Liver (tissue), 9 donors: Measurements from ENCODE around the gene MTMR11. TPM values are rescaled to one million over a fixed set of nuclear protein-coding genes. Genes with fewer than 3 reads are reported as not detected.
A peak's percentile ranks its signal among the peaks of the same experiment; 100 is the strongest.

Source experiments
- DNase-seq: peaks from one replicate; pipeline ENCODE4 v3.0.0-alpha.2; 2017; ENCODE audit warnings: low spot score
- H3K27ac ChIP-seq, 2 donors: one replicate each; pipeline ENCODE4 v1.7.0; 2013; ENCODE audit warnings: inconsistent platforms in 2 of 2, low read length in 2 of 2, control low read depth in 1 of 2, low read depth in 1 of 2, mild to moderate bottlenecking in 1 of 2
- H3K27me3 ChIP-seq, 4 donors: one replicate each; pipeline versions ENCODE4 v1.6.1 to v1.7.0; 2013; ENCODE audit warnings: low read length in 3 of 4, inconsistent platforms in 1 of 4, mild to moderate bottlenecking in 1 of 4, moderate library complexity in 1 of 4; ENCODE audit not compliant: control insufficient read depth in 4 of 4, insufficient read depth in 4 of 4
- H3K36me3 ChIP-seq, 4 donors: one replicate each; pipeline versions ENCODE4 v1.6.1 to v1.7.0; 2013; ENCODE audit warnings: low read length in 3 of 4, mild to moderate bottlenecking in 3 of 4, low read depth in 1 of 4, moderate library complexity in 1 of 4; ENCODE audit not compliant: control insufficient read depth in 4 of 4, insufficient read depth in 3 of 4
- H3K4me1 ChIP-seq, 4 donors: one replicate each; pipeline versions ENCODE4 v1.6.1 to v1.7.0; 2013; ENCODE audit warnings: low read length in 3 of 4, mild to moderate bottlenecking in 3 of 4, moderate library complexity in 1 of 4; ENCODE audit not compliant: control insufficient read depth in 4 of 4, insufficient read depth in 4 of 4
- H3K4me3 ChIP-seq, 3 donors: one replicate each; pipeline versions ENCODE4 v1.6.1 to v1.7.0; 2013; ENCODE audit warnings: low read length in 3 of 3, control low read depth in 1 of 3, low read depth in 1 of 3, mild to moderate bottlenecking in 1 of 3
- H3K9ac ChIP-seq, 2 donors: one replicate each; pipeline ENCODE4 v1.7.0; 2013; ENCODE audit warnings: low read length in 2 of 2, mild to moderate bottlenecking in 2 of 2, moderate library complexity in 2 of 2, control low read depth in 1 of 2, low read depth in 1 of 2
- H3K9me3 ChIP-seq, 4 donors: one replicate each; pipeline versions ENCODE4 v1.6.1 to v1.7.0; 2013; ENCODE audit warnings: low read length in 3 of 4; ENCODE audit not compliant: control insufficient read depth in 4 of 4
- ATF3 ChIP-seq: IDR thresholded peaks from 2 replicates; pipeline ENCODE4 v1.6.1; 2016; ENCODE audit warnings: antibody characterized with exemption
- CTCF ChIP-seq: fragments of 150-350 bp; IDR thresholded peaks from 2 replicates; pipeline ENCODE4 v1.5.1; 2017; ENCODE audit warnings: improper control_type of control experiment, low read depth, low read length; ENCODE audit not compliant: missing input control
- EGR1 ChIP-seq, 2 donors: IDR thresholded peaks; 2 replicates each; pipeline ENCODE4 v1.6.1; 2016 to 2018; ENCODE audit warnings: antibody characterized with exemption in 2 of 2, low read depth in 2 of 2
- FOXA1 ChIP-seq: IDR thresholded peaks from 2 replicates; pipeline ENCODE4 v1.6.1; 2016; ENCODE audit warnings: antibody characterized with exemption
- FOXA2 ChIP-seq: IDR thresholded peaks from 2 replicates; pipeline ENCODE4 v1.6.1; 2016; ENCODE audit warnings: antibody characterized with exemption
- GABPA ChIP-seq, 2 donors: IDR thresholded peaks in 1 of 2; conservative IDR thresholded peaks in 1 of 2; 2 replicates each; pipeline ENCODE4 v1.6.1; 2016; ENCODE audit warnings: antibody characterized with exemption in 2 of 2, mild to moderate bottlenecking in 1 of 2, moderate library complexity in 1 of 2
- HNF4A ChIP-seq, 2 donors: conservative IDR thresholded peaks; 2 replicates each; pipeline ENCODE4 v1.6.1; 2016; ENCODE audit warnings: antibody characterized with exemption in 2 of 2, mild to moderate bottlenecking in 2 of 2
- HNF4G ChIP-seq: IDR thresholded peaks from 2 replicates; pipeline ENCODE4 v1.6.1; 2016; ENCODE audit warnings: antibody characterized with exemption
- JUND ChIP-seq, 2 donors: IDR thresholded peaks; 2 replicates each; pipeline ENCODE4 v1.6.1; 2016; ENCODE audit warnings: antibody characterized with exemption in 2 of 2
- NR2F2 ChIP-seq: IDR thresholded peaks from 2 replicates; pipeline ENCODE4 v1.6.1; 2016; ENCODE audit warnings: antibody characterized with exemption
- RAD21 ChIP-seq, 2 donors: IDR thresholded peaks; 2 replicates each; pipeline ENCODE4 v1.6.1; 2016; ENCODE audit warnings: antibody characterized with exemption in 2 of 2, mild to moderate bottlenecking in 2 of 2
- REST ChIP-seq: IDR thresholded peaks from 2 replicates; pipeline ENCODE4 v1.6.1; 2016; ENCODE audit warnings: antibody characterized with exemption, mild to moderate bottlenecking
- RXRA ChIP-seq, 2 donors: IDR thresholded peaks; 2 replicates each; pipeline ENCODE4 v1.6.1; 2017 to 2018; ENCODE audit warnings: antibody characterized with exemption in 2 of 2, mild to moderate bottlenecking in 1 of 2
- SP1 ChIP-seq: IDR thresholded peaks from 2 replicates; pipeline ENCODE4 v1.6.1; 2018; ENCODE audit warnings: antibody characterized with exemption, mild to moderate bottlenecking
- TAF1 ChIP-seq: conservative IDR thresholded peaks from 2 replicates; pipeline ENCODE4 v1.6.1; 2016; ENCODE audit warnings: antibody characterized with exemption, mild to moderate bottlenecking
- YY1 ChIP-seq: IDR thresholded peaks from 2 replicates; pipeline ENCODE4 v1.6.1; 2016; ENCODE audit warnings: antibody characterized with exemption, mild to moderate bottlenecking
- ZBTB33 ChIP-seq: IDR thresholded peaks from 2 replicates; pipeline ENCODE4 v1.6.1; 2016; ENCODE audit warnings: antibody characterized with exemption
- WGBS: extraction: QIAGEN DNeasy Blood & Tissue Kit; methylation state at CpG from one replicate; pipeline ENCODE4 v1.1.7; 2013; 5-methylcytosine and 5-hydroxymethylcytosine counted together
- polyA plus RNA-seq, 2 donors: library from polyadenylated mRNA; stranded (reverse) in 1 of 2; unstranded in 1 of 2; fragments of 200-250 nt in 1 of 2; fragments of >200 nt in 1 of 2; fragmentation: Nextera tagmentation in 1 of 2; extraction: Ambion mirVana in 1 of 2; gene quantifications; one replicate each; pipeline versions ENCODE4 v1.2.1 to v1.2.3, GENCODE V29; 2013 to 2015
- total RNA-seq, 2 donors: library from RNA; depleted of rRNA; stranded (reverse); fragments of >200 nt; gene quantifications; one replicate each; pipeline ENCODE4 v1.2.3, GENCODE V29; 2014
- TF ChIP-seq, protein P1 (sequence below): IDR thresholded peaks from 2 replicates; pipeline ENCODE4 v1.6.1; 2016; ENCODE audit warnings: antibody characterized with exemption
- donor health status: healthy.
- donor health status: healthy.
- donor health status: healthy.
- donor health status: healthy.
- donor health status: healthy.

MTMR11 gene
- total and polyA plus RNA-seq, 4 donors = 1.5 to 2.1 (median 1.8) TPM

DNA sequence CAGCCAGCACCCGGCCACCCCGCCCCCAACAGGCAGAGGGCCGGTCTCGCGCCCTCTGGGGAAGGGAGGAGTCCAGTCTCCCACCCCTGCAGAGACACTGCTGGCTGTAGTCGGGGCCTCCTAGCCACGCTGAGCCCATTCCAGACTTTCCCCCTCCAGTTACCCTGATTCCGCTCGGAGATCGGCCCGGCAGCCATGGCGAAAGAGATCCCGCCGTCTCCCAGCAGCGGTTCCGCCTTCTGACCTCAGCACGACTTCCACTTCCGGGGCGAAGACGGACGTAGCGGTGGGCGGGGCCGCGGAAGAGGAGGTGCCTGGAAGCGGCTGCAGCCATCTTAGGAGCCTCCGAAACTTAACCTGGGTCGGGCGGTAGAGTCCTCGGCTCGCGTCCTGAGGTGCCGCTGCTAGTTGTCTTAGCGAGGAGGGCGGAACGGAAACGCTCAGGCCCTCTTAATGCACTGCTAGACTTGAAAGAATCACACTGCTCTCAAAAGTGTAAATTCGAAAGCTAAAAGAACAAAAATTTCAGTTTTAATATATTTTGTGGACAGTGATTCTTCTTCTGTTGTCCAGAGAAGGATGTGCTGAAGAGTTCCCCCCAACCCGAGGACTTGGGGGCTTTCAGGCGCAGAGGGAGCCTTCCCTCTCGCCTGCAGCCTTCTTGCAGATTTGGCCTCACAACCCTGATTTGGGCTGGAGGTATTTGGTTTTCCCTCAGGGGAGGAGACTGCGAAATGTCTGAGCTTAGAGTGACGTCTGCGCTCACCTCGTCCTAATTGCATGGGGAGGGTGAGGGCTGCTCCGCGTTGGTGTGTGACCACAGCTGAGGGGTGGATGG, 8.9 kb downstream of the MTMR11 start, which contains the start of gene SF3B4:
Gene SF3B4 (minus strand): TSS at position 241 of the 838 bp plus-strand sequence. CDS start 44 bp downstream, at position 197.
- peak; percentile 95 for DNase-seq
- Histone ChIP-seq H3K36me3 (peaks cover 5 to 38% (median 26%) of the 10 kb centered on the region in 4 donors), H3K27me3 (no peaks in the 10 kb centered on the region), H3K9me3 (no peaks in the 10 kb centered on the region), H3K4me3 (peak within 1 kb of the TSS; percentile 93 to 98 (median 96)), H3K27ac (peak within 1 kb of the TSS; percentile 96 to 99), H3K9ac (peak within 1 kb of the TSS; percentile 44 to 98), H3K4me1 (peaks cover 5 to 22% (median 16%) of the 10 kb centered on the region in 4 donors)
- peak; percentile 54 for TF ChIP-seq SP1
- peak; percentile 82 for TF ChIP-seq NR2F2
- peak; percentile 20 to 31 for TF ChIP-seq HNF4A (conservative IDR thresholded peaks at IDR 0.05)
- peak; percentile 40 for TF ChIP-seq FOXA1
- TF ChIP-seq ATF3 = peak; percentile 17
- TF ChIP-seq, protein P1, sequence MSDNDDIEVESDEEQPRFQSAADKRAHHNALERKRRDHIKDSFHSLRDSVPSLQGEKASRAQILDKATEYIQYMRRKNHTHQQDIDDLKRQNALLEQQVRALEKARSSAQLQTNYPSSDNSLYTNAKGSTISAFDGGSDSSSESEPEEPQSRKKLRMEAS = peak; percentile 62
- TF ChIP-seq RAD21 (IDR thresholded peaks at IDR 0.05) = peak in 1 of 2 donors; percentile 54
- TF ChIP-seq RXRA (IDR thresholded peaks at IDR 0.05) = peak in 1 of 2 donors; percentile 52
- no peak for TF ChIP-seq FOXA2
- TF ChIP-seq TAF1 = peak; percentile 89
- TF ChIP-seq REST = peak; percentile 91
- TF ChIP-seq HNF4G = no peak
- TF ChIP-seq JUND (IDR thresholded peaks at IDR 0.05) = peak in 1 of 2 donors; percentile 44
- peak; percentile 99 for TF ChIP-seq YY1
- no peak for TF ChIP-seq CTCF
- peak; percentile 41 for TF ChIP-seq ZBTB33
- TF ChIP-seq EGR1 (IDR thresholded peaks at IDR 0.05; ENCODE audit: low read depth in 2 of 2) = peak; percentile 50 to 68
- TF ChIP-seq GABPA (IDR thresholded peaks at IDR 0.05 in 1 of 2, conservative IDR thresholded peaks at IDR 0.05 in 1 of 2) = peak; percentile 87 to 97
- WGBS = under 1% methylated on average over 47 of the region's 47 CpGs
